GM19468 (cell line): ENCODE results near the gene HYCC1.

Experiments
- ATAC-seq: cut with Tn5 transposase; IDR thresholded peaks from one replicate; pipeline ENCODE4 v1.9.1; 2021; ENCODE audit warnings: mild to moderate bottlenecking, moderate library complexity, moderate number of reproducible peaks; ENCODE audit not compliant: unreplicated experiment; ENCODE audit errors: extremely low read depth

HYCC1 gene

DNA sequence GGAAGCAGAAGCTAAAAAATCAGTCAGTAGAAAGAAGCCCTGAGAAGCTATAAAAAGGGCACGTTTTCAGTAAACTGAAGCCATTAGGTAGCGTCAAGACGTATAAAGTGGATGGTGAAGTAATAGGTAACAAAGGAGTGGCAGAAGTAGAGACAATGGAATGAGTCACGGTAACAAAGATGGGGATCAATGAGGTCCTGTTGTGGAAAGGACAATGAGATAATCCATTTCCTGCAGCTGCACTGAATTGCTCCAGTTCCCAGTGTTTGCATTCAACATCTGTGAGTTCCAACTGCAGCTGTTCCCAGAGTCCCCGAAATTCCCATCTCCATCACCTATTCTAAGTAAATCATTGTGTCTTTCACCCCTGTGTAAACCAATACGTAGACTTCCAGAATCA is 4.8 kb upstream of the HYCC1 start:
- no peak for ATAC-seq

DNA sequence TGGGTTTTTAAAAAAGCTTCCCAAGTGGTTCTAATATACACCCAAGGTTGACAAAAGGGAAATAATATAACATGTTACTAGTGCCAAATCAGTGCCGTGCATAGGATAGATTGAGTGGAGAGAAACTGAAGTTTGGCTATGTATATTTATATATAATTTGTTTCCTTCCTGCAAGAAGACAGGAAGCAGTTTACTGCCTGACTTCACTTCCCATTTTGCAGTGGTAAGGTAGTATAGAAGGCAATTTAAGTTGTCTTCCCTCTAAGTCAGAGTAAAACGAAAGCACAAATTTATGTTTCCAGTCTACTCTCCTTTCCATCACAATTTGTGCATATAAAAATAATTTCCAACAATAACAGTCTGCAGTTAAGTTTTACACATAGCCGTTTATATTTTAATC is 3.4 kb upstream of the HYCC1 start:
- no peak for ATAC-seq

DNA sequence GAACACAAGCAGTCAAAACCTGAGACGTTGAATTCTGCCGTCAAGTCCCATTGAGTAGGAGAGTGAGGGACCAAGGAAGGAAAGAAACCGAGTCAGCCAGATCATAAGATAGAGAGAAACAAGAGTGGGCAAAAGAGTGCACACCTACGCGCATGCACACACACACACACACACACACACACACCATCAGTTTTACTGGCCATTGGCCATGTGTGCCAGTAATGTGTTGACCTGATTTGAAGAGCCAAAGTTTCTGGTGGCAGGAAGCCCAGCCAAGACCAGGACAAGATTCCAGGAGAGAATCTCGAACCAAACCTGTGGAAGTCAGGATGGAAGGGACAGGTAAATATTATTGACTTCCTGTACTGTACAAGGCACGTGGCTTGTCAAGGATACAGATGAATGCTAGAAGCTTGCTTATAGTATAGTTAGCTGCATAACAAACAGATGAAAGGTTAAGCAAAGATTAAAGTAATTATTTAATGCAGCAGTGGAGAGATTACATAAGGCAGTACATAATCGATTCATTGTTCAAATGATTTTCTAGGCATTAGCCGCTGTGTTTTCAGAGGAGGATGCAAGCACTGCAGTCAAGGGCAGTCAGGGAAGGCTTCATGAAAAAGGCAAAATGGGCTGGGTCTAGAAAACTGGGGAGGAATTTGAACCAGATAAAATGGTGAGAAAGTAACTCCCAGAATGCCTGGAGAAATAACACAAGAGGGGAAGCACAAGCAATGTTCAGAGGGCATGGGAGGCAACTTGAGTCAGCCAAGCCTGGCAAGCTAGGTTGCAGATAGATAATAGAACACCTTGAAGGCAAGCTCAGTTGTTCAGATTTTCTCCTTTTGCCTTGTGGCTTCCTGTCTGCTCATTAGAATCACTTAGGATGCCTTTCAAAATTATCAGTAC is 2.7 kb upstream of the HYCC1 start:
- ATAC-seq, result no peak

DNA sequence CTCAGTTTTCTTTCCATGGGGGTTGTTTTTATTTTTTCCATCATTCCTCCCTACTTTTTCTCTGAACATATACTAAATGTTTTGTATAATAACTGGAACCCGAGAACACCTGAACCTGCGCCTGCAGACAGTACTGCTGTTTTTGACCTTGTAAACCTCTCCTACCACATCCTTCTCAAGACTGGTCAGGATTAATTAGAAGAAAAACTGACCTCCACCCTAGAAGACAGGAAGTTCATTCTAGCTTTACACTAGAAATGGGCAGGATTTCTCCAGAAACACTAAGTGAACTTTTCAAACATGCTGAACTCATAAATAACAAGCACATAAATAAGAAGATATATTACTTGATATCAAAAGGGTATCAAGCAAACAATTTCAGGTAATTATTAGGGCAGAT is 751 bp upstream of the HYCC1 start:
- no peak for ATAC-seq

DNA sequence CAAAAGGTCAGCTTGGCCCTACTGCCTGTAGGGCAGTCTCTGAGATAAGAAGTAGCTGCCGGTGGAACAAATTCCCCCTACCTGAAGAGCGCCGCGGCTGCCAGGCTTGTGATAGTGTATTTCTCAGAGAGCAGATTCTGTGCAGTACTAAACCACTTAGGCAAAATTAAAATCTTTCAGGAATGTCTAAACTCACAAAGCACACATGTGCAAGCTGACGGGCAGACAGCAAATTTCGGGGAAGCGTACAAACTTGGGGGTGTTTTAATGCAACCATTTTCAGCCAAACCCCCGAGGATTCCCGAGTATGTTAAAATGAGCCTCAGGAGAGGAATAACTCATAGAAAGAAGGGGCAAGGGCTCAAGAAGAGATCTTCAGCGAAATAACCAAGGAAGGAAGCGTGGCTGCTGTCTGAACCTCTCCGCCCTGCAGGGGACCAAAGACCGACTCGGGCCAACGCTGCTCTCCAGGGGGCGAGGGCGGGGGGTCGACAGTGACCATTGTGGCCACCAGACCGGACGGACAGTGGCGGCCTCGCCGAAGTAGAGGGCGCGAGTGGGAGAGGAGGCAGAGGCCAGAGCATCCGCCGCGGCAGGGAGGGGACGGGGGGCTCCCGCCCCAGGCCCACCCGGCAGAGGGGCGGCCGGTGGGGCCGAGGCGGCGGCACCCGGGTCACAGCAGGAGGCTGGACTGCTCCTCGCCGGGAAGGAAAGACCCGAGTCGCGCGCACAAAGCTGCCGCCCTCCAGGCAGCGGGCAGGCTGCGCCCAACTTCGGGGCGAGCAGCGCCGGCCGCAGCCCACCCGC is 819 bp downstream of the HYCC1 start:
- ATAC-seq, result no peak

DNA sequence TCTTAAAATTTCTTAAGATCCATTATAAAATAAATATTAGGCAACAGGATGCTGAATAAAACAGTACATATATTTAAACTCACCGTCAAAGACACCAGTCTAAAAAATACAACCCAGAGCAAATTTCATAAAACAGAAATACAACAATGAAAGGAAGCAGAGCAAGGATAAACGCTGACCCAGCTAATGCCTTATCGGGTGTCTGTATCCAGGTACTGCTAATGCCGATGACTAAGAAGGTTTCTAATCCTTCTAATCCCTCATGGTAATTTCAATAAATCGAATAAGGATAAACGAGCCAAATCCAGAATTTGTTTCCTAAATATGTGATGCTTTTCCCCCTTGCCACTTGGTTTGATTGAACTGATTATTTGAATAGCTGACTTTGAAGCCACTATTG is 1.7 kb downstream of the HYCC1 start:
- ATAC-seq, result no peak

DNA sequence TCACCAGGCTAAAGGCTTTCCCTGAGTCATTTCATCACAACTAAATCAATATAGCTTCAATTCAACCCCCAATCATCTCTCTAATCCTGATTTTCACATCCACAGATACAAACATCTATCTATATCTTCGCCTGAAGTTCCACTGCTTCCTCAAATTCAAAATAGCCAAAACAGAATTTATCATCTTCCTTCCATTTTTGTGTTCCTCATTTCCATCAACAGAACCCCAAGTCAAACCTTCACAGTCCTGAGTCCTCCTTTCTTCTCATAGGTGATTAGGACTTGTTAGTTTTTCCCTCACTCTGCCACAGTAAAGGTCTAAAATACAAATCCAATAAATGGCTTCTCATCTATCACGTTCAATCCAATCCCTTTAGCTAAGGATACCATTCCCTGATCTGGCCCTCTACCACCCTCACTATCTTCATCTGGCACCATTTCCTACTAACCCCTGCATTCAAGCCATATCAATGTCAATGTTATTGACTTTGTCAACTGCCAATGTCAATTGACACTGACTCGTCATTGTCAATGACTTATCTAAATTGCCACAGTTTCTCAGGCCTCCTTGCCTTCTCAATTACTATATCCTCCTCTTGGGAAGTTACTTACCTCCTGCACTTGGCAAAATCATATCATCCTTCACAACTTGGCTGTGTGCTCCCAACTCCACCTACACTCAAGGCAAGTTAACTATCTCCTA is 2.6 kb downstream of the HYCC1 start:
- no peak for ATAC-seq

DNA sequence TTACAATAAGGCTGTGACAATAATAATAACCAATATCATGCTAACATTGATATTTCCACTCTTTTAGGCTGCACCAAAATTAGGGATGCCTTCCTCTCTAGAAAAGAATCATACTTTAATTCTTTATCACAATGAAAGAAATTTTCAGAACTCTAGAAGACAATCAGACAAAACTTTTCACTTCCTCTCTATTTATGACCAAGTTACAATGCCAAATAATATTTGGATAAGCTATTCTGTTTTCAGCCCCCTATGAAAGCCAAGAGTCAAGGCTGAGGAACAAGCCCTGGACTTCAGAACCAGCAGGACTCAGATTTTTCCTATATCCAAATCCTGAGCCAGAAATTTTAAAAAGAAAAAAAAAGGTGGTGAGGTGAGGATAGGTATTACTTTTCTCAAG is 4.6 kb downstream of the HYCC1 start:
- no peak for ATAC-seq

DNA sequence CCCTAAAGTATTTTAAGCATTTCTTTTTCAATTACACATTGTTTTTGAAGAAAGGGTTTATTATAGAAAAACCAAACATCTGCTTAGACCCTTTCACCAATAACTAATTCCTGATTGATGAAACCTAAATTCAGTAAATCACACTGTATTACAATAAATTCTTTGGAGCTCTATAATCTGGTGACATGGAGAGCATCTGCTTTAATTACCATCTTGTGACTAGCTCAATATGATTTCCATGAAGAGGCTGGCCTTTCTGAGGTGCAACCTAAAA is 9.7 kb downstream of the HYCC1 start:
- no peak for ATAC-seq

DNA sequence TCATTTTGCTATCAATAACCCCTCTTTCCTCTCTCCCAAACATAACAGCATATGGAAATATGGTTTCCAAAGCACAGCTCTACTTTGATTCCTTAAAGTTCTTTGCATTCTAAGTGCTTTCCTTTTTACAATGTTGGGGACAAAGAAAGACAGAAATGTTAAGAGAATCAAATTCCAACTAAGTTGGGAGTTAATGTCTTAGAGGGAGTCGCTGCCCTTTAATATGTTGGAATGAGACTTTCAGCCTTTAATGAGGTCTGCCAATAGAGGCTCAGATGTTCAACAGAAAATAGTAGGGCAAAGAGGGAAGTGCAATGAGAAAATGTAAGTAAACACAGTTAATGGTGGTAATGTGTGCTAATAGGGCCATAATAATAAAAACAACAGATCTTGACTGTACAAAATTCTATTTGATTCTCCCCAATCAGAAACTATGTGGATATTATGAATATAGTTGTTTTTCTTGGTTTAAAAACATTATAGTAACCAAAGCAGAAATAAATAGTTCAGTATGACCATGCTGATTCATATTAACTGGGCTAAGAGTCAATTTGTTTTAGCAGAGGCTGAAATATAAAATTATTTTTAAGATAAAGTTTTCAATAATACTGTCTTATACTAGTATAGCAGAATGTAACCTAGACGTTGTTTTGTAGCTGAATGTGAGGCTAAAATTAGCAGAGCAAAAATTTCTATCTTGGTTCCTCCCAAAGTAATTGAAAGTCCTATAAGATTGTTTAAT is 10.3 kb downstream of the HYCC1 start:
- no peak for ATAC-seq

DNA sequence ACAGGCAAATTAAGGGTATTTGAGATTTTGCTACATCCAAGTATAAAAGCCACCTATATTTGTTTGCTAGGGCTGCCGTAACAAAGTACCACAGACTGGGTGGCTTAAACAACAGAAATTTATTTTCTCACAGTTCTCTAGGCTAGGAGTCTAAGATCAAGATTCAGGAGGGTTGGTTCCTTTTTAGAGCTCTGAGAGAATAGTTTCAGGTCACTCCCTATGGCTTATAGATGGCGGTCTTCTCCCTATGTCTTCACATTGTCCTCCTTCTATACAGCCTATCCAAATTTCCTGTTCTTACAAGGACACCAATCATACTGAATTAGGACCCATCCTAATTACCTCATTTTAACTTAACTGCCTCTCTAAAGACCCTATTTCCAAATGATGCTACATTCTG is 11.2 kb downstream of the HYCC1 start:
- ATAC-seq, result no peak

DNA sequence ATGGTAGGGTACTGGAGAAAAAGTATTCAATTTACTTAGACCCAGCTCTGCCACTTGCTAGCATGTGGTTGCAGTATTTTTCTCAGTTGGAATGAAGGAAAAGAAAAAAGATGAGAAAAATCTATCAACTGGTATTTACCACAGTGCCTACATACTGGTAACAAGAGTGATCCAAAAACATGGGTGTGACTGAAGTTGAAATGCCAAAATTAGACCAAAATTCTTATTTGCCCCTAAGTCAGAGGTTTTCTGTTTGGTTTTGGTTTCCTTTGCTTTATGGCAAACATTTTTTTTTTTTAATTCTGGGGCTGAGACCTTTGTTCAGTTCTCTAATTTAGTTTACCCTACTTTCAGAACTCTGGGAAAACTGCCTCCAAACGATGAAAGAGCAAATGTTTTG is 12.3 kb downstream of the HYCC1 start:
- ATAC-seq, result no peak

DNA sequence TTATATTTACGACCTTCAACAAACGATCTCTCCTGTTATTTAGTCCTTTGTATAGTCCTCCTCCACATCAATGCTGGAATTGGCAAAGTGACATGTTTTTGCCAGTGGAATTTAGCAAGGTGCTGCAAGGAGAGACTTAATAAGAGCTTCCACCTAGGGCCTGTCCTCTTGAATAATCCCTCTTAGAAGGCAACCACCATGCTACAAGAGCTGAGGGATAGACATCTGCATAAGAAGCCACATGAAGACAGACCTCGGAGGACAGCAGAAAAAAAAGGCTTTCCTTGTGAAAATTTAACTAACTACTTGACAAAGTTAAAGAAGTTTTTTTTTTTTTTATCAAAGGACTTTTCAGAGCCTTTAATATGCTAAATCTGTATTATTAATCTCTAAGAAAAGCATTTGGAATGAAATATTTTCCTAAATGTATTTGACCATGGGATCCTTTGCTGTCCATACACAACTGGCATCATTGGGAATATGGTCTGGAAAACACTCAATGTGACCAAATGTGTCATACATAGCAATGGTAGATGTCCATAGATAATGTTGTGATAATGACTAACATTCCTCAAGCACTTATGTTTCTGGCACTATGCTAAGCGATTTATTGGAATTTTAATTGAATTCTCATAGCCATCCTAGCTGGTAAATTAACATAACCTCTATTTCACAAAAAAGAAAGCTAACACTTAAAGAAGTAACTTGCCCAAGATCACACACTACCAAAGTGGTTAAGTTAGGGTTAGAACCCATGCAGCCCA is 13.2 kb downstream of the HYCC1 start:
- no peak for ATAC-seq

DNA sequence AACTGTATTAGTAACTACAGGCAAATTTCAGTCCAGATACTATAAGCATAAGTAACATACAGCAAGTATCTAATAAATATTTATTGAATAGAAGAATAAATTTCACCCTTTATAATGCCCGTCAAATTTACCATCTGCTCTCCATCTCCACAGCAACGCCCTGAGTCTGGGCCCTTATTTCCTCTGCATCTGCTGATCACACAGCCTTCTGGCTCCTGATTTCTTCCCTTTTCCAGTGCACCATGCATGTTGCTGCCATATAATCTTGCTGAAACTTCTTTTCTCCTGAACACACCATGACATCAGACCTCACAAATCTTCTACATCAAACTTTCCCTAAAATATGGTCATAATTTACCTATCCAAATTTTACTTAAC is 15.4 kb downstream of the HYCC1 start:
- ATAC-seq, result no peak

DNA sequence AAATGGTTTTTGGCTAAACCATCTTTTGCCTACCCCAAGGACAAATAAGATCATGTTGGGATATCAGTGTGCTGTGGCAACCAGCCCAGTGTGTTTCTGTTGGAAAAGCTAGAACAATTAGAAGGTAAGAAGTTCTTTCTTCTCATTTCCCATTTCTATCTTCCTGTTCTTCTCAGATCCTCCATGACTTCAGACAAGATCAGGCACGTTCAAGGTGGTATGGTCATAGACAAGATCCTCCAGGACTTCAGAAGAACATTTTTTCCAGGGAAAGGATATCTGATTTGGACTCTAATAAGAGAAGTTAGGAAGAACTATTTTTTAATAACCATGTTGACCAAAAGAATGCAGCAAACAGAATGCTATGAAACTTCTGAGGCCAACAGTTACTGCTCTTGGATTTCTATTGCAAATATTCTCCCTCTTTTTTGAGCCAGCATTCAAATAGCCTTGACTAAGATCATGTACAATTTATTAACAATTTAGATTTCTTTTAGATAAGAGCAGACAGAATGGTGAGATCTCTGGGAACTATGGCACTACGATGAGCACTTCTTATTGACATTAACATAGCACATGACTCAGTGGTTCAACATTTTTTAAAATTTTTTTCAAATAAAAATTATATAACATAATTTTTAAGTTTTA is 15.9 kb downstream of the HYCC1 start:
- ATAC-seq, result no peak

DNA sequence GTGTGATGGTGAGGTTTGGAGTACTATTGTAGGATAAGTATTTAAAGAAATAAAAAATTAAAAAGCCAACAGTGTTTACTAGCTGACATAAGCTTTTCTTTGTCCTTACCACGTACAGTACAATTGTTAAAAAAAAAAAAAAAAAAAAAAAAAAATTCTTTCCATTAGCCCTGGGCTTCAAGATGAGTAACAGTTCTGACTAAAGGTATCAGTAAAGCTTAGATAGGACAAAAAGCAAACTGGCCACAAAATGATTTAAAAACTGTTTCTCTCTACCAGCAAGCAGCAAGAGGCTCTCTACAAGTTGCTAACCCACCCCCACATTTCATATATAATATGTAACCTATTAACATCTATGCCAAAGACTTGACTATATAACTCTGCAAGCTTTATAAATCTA is 17.5 kb downstream of the HYCC1 start:
- ATAC-seq, result no peak

DNA sequence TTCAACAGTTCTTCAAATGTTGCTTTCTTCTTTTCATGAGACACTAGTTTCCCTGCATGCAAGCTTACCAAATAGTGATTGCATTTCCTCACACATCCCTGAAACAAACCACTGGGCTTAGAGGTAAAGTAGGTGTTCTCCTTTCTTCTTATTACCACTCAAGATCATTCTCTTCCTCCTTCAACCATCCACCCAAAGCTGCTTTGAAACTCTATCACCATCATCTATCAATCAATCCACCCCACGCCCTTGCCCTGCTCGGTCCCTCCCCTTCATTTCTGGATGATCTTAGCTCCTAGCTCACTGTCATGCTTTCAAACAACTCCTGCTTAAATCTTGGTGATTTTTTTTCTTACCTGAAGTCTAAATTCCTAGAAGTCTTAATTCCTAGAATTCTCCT is 18.9 kb downstream of the HYCC1 start:
- no peak for ATAC-seq

DNA sequence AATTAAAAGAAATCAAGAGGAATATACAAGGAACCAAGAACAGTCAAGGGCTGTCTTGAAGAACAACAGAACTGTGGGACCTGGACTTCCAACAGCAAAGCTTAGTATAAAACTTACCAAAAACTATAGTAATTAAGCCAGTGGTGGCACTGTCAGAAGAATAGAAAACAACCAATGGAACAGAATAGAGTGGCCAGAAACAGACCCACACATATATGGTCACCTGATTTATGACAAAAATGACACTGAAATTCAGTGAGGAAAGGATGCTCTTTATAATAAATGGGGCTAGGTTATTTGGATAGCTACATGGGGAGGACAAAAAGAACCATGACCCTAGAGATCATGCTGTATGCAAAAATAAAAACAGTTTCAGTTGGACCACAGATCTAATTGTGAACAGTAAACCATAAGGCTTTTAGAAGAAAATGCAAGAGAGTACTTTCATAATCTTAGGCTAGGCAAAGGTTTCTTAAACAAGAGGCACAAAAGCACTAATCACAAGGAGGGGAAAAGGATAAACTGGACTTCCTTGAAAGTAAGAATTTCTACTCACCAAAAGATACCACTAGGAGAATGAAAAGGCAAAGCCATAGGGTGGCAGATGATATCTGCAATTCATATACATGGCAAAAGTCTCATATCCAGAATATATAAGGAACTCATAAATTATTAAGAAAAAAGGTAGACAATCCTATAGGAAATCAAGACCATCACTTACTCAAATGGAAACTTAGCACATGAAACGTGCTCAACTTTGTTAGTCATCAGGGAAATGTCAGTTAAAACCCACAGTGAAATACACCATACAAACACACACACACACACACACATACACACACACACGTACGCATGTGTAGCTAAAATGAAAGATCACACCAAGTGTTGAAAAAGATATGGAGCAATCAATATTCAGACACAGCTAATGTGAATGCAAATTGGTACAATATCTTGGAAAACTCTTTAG is 20.8 kb downstream of the HYCC1 start:
- ATAC-seq, result peak; percentile 71
